GM18502 (cell line): ENCODE results near the gene GPC6.

Experiments used
- ATAC-seq: cut with Tn5 transposase; IDR thresholded peaks from one replicate; pipeline ENCODE4 v1.9.1; 2021; ENCODE audit warnings: mild to moderate bottlenecking; ENCODE audit not compliant: unreplicated experiment, poor library complexity

The GPC6 gene

GRCh38 chr13:94050686-94051085, 824.1 kb downstream of the GPC6 start:
- no peak for ATAC-seq

DNA sequence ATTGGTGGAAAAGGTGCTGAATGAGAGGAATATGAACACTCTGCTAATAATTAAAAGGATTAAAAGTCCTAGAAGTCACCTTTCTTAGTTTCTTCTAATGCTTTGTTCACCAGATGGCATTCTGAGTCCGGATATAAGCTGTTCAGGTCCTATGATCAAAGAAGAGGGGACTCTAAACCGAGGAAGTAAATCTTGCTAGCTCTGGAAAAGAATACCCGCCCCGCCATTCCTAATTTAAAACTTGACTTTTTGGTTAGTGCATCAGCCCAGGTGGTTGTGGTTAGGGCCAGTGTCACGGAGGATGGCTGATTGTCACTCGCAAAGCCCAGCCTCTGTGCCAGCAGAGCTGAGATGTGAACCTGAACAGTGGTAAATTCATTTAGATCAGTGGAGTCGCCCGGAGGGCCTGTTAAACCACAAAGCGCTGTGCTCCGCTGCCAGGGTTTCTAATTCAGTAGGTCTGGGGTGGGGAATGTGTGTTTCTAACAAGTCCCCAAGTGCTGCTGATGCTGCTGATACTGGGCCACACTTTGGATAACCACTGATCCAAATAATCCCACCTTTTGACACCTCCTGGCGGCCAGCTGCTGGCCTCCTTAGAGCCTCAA, 827.5 kb downstream of the GPC6 start:
- no peak for ATAC-seq

GRCh38 chr13:94056362-94056990, 829.9 kb downstream of the GPC6 start:
- ATAC-seq, result no peak

GRCh38 chr13:94057618-94058186, 831.1 kb downstream of the GPC6 start:
- ATAC-seq, result no peak

DNA sequence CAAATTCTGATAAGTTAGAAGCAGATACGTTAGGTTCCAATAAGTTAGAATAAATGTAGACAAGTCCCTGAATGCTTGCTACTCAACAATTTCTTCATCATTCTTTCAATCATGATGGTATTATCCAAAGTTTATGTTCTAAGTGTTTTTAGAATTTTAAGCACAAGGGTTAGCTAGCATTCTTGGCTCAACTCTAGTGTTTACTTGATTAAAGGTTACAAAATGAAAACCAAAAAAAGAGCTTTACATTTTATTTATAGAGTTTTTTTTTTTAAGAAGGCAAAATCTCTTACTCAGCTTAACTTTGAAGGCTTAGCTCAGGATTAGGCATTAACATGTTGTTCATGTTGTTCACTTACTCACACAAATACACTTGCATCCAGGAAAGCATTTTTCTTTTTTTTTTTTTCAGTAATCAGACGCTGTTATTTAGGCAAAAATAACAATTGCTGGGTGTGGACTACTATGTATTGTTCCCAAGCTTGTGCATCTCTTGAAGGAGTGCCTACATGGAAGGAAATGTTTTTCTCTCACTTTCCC, 832.3 kb downstream of the GPC6 start:
- no peak for ATAC-seq

DNA sequence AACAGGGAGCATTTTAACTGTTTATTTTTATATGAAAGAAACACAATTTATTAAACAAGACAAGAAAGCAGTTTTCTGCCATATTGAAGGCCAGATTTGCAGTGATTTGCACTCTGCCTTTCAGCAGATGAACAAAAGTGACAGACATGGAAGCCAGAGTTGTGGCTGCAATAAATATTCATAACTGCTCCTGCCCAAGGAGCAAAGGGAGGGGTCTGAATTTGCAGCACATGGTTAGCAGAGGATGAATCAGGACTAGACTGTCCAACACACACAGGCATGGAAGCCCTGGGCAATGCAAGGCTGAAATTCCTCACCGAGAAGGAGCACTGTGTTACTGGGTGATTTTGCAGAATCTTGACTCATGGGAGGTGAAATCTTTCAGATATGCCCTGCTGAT, 834.7 kb downstream of the GPC6 start:
- ATAC-seq, result no peak

- no peak for ATAC-seq
Measured at GRCh38 chr13:94063096-94063495, 836.5 kb downstream of the GPC6 start.

DNA sequence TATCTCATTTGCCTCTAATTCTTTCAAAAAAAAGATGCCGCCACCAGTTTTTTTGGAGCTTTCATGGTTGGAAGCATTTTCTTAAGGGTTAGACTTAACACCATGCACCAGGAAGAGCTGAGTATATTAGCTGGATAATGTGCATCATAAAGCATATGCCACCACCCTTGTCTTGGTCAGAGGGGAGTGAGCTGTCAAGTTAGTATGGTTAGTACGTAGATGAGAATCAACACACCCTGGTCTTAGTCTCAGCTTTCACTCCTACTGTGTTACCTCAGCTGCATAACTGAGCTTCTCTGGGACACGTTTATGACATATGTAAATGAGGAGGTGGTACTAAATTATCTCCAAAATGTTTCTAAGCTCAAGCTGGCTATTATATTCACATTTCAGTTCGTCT, 837.2 kb downstream of the GPC6 start:
- ATAC-seq, result no peak

DNA sequence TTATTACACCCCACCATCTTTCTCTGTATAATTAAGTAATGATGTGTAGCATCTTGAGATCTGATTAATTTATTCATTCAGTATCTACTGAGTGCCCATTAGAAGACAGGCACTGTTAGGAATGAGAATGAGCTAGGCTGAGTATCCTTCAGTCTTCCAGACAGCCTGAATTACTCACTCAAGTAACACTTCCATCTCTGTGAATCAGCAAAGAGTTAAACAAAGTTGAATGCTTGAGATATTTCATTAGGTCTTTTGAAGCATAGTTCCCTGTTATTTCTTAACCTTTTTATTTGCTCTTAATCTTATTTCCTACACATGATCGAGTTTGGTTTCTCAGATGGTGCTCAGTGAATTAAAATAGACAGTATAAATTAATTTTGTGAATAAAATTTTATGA, 839.1 kb downstream of the GPC6 start:
- no peak for ATAC-seq

GRCh38 chr13:94073007-94073744, 846.6 kb downstream of the GPC6 start:
- ATAC-seq, result no peak

DNA sequence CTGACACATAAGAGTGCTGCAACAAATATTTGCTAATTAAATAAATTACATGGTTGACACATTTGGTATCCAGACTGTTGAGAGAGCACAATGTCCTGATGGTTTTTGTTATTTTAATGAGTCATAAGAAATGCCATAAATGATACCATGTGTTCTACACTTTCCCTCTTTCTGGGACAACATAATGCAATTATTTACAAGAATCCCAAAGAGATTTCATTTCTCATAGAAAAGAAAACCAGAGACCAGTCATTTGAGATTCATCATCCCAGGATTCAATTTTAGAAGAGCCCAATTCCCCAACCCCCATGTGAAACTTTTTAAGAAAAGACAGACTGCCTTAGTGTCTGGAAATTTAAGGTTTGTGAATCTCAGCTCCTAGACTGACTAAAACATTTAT, 853.3 kb downstream of the GPC6 start:
- ATAC-seq, result no peak

- ATAC-seq, result no peak
Measured at GRCh38 chr13:94080527-94080926, 853.9 kb downstream of the GPC6 start.

DNA sequence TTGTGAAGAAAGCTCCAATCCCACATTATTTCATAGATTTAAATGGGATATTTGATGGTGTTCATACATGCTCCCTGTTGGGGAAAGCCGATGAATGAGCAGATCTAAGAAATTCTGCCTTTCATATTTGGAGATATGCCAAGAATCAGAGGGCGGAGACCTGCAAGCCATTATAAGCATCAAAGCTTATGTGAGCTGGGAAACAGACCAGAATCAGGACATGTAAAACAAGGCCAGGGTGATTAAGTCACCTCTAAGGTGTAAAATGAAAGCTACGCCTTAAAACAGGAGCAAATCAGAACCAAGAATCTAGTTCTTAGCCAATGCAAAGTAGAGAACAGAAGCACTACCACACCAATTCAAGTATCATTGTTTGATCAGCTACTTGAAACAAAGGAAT, 860.5 kb downstream of the GPC6 start:
- ATAC-seq, result no peak

GRCh38 chr13:94088742-94089141, 862.1 kb downstream of the GPC6 start:
- no peak for ATAC-seq

DNA sequence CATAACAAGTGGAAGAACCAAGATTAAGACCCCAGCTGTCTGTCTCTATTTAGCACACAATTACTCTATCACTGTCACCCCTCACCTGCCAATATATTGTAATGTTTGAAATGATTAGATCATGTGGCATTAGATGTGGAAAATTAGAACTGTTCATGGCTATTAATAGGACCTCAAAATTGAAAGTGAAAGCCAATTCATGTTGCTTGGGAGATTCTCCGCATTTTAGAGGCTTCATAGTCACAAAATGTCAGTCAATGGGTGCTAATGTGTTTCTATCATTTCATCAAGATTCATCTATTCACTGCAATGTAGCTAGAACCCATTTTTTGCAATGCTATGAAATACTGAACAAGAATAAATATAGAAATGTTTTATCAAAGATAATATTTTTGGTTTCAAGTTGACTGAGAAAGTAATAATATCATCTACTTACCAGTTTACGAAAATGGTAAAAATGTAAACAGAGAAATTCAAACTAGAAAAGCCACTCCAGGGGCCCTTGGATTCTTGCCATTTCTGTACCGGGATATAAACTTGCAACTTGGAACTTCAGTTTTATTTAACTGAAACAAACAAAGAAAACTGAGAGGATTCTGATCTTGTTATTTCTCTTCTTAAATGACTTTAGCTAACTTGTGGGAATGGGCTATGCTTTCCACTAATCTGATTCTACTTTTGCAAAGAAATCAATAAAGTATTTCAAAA, 864.3 kb downstream of the GPC6 start:
- ATAC-seq, result no peak

DNA sequence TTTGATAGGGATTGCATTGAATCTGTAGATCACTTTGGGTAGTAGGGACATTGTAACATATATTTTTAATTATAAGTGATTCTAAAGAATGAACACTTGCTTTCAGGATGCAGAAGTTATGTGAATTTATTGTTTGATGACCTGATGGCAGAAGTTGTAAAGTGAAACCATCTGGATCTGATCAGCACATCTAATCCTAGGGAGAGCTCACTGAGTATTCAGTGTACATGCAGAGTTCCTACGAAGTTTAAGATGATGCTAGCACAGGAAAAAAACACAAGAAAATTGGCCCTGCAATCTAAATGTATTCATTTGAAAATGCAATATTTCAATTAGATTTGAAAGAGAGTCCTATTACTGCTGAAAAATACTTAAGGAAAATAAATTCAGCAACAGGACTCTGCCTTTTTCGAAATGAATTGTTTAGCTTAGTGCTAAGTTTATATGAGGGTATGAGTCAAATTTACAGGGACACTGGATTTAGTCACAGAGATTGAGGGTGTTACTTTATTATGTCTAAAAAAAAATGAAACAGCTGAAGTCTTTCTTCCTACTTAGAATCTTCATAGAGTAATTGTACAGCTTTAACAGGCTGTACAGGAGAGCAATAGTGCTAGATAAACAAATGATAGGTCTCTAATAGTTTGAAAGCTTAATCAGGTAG, 867.2 kb downstream of the GPC6 start:
- no peak for ATAC-seq

DNA sequence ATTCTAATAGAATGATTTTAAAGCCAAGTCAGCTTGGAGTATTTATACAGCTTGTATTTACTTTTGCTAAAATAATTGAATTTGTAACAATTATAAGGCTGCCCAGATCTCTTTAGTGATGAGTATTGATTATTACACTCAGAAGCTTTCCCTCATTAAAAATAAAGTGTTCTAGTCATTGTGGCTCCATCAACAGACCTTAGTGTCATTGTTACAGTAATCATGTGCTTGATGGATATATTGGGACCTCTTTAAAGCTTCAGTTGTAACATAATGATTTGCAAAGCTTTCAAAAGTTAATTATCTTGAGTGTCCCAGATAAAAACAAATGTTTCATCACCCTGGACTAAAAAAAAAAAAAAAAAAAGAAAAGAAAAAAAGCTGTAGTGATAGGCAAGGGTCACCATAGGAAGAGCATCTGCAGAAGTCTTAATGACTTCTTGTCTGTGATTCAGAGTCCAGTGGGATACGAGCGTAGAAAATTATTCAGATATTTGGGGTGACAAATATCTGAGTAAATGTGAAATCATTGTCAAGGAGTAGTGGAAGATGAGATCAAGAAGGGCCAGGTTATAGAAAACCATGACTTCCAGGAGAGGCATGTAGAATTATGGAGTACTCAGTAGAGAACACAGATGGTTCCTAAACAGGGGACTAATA, 883.2 kb downstream of the GPC6 start:
- no peak for ATAC-seq

DNA sequence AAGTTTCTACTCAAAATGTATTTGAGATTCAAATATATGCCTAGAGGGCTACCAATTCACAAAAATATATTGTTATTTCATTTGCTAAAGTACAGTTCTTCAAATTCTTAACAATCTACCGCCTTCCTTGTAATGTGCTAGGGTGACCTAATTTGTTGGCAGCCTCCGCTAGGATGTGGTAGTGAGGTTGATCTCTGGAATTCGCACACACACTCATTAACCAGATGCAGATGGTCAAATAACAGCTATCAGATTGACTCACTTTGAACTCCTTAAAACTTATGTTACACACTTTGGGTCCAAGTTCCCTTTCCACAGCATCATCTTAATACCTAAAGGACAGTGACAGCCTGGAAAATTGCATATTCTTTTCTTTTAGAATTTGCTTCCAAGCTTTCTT, 885.6 kb downstream of the GPC6 start:
- no peak for ATAC-seq

GRCh38 chr13:94112731-94113130, 886.1 kb downstream of the GPC6 start:
- ATAC-seq, result no peak

DNA sequence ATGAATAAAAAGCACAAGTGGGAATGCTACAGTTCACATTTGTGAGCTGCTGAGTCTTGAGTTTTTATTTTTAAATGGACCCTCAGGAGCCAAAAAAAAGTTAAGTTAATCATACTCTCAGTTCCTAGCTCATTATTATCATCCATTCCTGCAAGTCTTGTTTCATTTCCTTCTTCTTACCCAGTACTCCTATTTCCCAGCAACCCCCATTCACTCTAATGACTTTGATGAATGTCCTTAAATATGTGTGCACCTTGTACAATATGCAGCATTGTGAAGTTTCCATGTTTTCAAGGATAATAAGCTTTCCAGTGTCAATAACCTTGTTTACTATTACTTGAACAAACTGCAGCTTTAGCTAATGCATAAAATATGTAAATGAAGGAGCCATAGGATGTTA, 886.6 kb downstream of the GPC6 start:
- ATAC-seq, result no peak
